SK-N-SH (cell line): ENCODE data around the gene SRSF3. TPM values are rescaled to one million over a fixed set of nuclear protein-coding genes. Genes with fewer than 3 reads are reported as not detected.

ENCODE experiments used
- CTCF ChIA-PET: fragments of 300-600, 350-600 bp; formaldehyde crosslinking; extraction: SDS; loops from one replicate; lab custom pipeline; 2021; lab: Yijun Ruan, JAX
- POLR2A ChIA-PET: fragments of 350-600 bp; sonication (Branson Sonifier 250); formaldehyde crosslinking; extraction: SDS; loops from one replicate; lab custom pipeline; 2020; ENCODE audit warnings: antibody characterized with exemption, inconsistent platforms; lab: Yijun Ruan, JAX
- DNase-seq: peaks from one replicate; pipeline ENCODE4 v3.0.0; 2012
- H2AFZ ChIP-seq: fragments of 200-600 bp; sonication (generic); 2 replicates; pipeline ENCODE4 v1.8.1; 2016; ENCODE audit warnings: antibody characterized with exemption, mild to moderate bottlenecking, low read depth
- H3F3A ChIP-seq: fragments of 200-600 bp; sonication (generic); replicated peaks from 2 replicates; pipeline ENCODE3; 2016; ENCODE audit warnings: antibody characterized with exemption, mild to moderate bottlenecking; ENCODE audit not compliant: insufficient read depth
- H3K27ac ChIP-seq, 2 experiments: fragments of 200-500 bp in 1 of 2; fragments of 200-600 bp in 1 of 2; sonication (Bioruptor generic) in 1 of 2; sonication (generic), shearing (Covaris generic) in 1 of 2; 2 replicates each; pipeline versions ENCODE4 v1.5.1 to v1.6.1; 2014 to 2016; ENCODE audit warnings: low read depth in 2 of 2, inconsistent platforms in 1 of 2, low read length in 1 of 2, mild to moderate bottlenecking in 1 of 2, mixed read lengths in 1 of 2
- H3K27me3 ChIP-seq: fragments of 200-600 bp; sonication (generic), shearing (Covaris generic); 2 replicates; pipeline ENCODE4 v1.6.1; 2016; ENCODE audit warnings: mixed run types; ENCODE audit not compliant: insufficient read depth
- H3K36me3 ChIP-seq, 2 experiments: fragments of 200-500 bp in 1 of 2; fragments of 200-600 bp in 1 of 2; sonication (Bioruptor generic) in 1 of 2; sonication (generic) in 1 of 2; replicated peaks in 1 of 2; 2 replicates each; pipeline versions ENCODE3 to v1.5.1; 2014 to 2016; ENCODE audit warnings: low read length in 1 of 2, mild to moderate bottlenecking in 1 of 2; ENCODE audit not compliant: insufficient read depth in 2 of 2, control insufficient read depth in 1 of 2
- H3K4me1 ChIP-seq, 2 experiments: fragments of 200-500 bp in 1 of 2; fragments of 200-600 bp in 1 of 2; sonication (Bioruptor generic) in 1 of 2; sonication (generic), shearing (Covaris generic) in 1 of 2; 2 replicates each; pipeline versions ENCODE4 v1.5.1 to v1.6.1; 2014 to 2016; ENCODE audit warnings: low read depth in 1 of 2, low read length in 1 of 2, mixed run types in 1 of 2; ENCODE audit not compliant: insufficient read depth in 2 of 2, control insufficient read depth in 1 of 2
- H3K4me2 ChIP-seq: fragments of 200-600 bp; sonication (generic), shearing (Covaris generic); 2 replicates; pipeline ENCODE4 v1.6.1; 2017; ENCODE audit warnings: mixed run types
- H3K4me3 ChIP-seq, 2 experiments: fragments of 200-500 bp in 1 of 2; fragments of 200-600 bp in 1 of 2; sonication (Bioruptor generic) in 1 of 2; sonication (generic), shearing (Covaris generic) in 1 of 2; 2 replicates each; pipeline versions ENCODE4 v1.5.1 to v1.8.1; 2014 to 2016; ENCODE audit warnings: low read depth in 2 of 2, inconsistent platforms in 1 of 2, low read length in 1 of 2, mild to moderate bottlenecking in 1 of 2, mixed read lengths in 1 of 2, moderate library complexity in 1 of 2
- H3K79me2 ChIP-seq: fragments of 200-600 bp; sonication (generic); 2 replicates; pipeline ENCODE4 v1.8.1; 2017; ENCODE audit warnings: mild to moderate bottlenecking; ENCODE audit not compliant: insufficient read depth
- H3K9ac ChIP-seq: fragments of 200-600 bp; sonication (generic); 2 replicates; pipeline ENCODE4 v1.6.1; 2017; ENCODE audit warnings: mixed run types
- H3K9me2 ChIP-seq: fragments of 200-600 bp; sonication (generic); 2 replicates; pipeline ENCODE4 v1.6.1; 2017; ENCODE audit warnings: mixed run types
- H3K9me3 ChIP-seq: fragments of 200-600 bp; sonication (generic); 2 replicates; pipeline ENCODE4 v1.6.1; 2017; ENCODE audit warnings: mixed run types, mild to moderate bottlenecking, moderate library complexity
- H4K20me1 ChIP-seq: fragments of 200-600 bp; sonication (generic); 2 replicates; pipeline ENCODE4 v1.6.1; 2017; ENCODE audit warnings: mild to moderate bottlenecking, mixed run types; ENCODE audit not compliant: insufficient read depth
- CHD2 ChIP-seq: fragments of 150-350 bp; IDR thresholded peaks from 2 replicates; pipeline ENCODE4 v1.6.1; 2018; ENCODE audit warnings: low read length; ENCODE audit not compliant: partially characterized antibody
- CTCF ChIP-seq: fragments of 200-600 bp; sonication (generic); IDR thresholded peaks from 2 replicates; pipeline ENCODE4 v1.6.1; 2017; ENCODE audit warnings: antibody characterized with exemption, mild to moderate bottlenecking, moderate library complexity
- ELF1 ChIP-seq: IDR thresholded peaks from 2 replicates; pipeline ENCODE4 v1.4.0; 2012
- EP300 ChIP-seq, 2 experiments: IDR thresholded peaks; 2 replicates each; pipeline versions ENCODE4 v1.4.0 to v1.6.1; 2012; ENCODE audit warnings: borderline replicate concordance in 1 of 2, low read depth in 1 of 2, low read length in 1 of 2
- FOSL2 ChIP-seq: IDR thresholded peaks from 2 replicates; pipeline ENCODE4 v1.4.0; 2012; ENCODE audit warnings: low read depth, mild to moderate bottlenecking, moderate library complexity, borderline replicate concordance
- FOXJ3 ChIP-seq: sonication (generic); formaldehyde crosslinking; IDR thresholded peaks from 2 replicates; pipeline ENCODE4 v1.5.1; 2020; ENCODE audit warnings: mild to moderate bottlenecking, missing genetic modification reagents
- FOXM1 ChIP-seq: IDR thresholded peaks from 2 replicates; pipeline ENCODE4 v1.4.0; 2012; ENCODE audit warnings: low read depth, mild to moderate bottlenecking
- GABPA ChIP-seq: IDR thresholded peaks from 2 replicates; pipeline ENCODE4 v1.4.0; 2012; ENCODE audit warnings: low read depth, mild to moderate bottlenecking
- GATA2 ChIP-seq: sonication (generic); formaldehyde crosslinking; IDR thresholded peaks from 2 replicates; pipeline ENCODE4 v1.5.0; 2020; ENCODE audit warnings: mild to moderate bottlenecking, missing genetic modification reagents
- MEF2A ChIP-seq: IDR thresholded peaks from 2 replicates; pipeline ENCODE4 v1.4.0; 2012; ENCODE audit warnings: low read depth, borderline replicate concordance
- MXI1 ChIP-seq: IDR thresholded peaks from 2 replicates; pipeline ENCODE4 v1.6.1; 2012; ENCODE audit warnings: mild to moderate bottlenecking, low read depth, low read length, improper control_type of control experiment
- NFIC ChIP-seq: IDR thresholded peaks from 2 replicates; pipeline ENCODE4 v1.4.0; 2012; ENCODE audit warnings: borderline replicate concordance
- NRF1 ChIP-seq: IDR thresholded peaks from 2 replicates; pipeline ENCODE4 v1.6.1; 2012; ENCODE audit warnings: low read depth, mild to moderate bottlenecking, low read length
- PBX3 ChIP-seq: IDR thresholded peaks from 2 replicates; pipeline ENCODE4; 2012
- RAD21 ChIP-seq: IDR thresholded peaks from 2 replicates; pipeline ENCODE4 v1.6.1; 2012; ENCODE audit warnings: mild to moderate bottlenecking, low read length
- RFX5 ChIP-seq: IDR thresholded peaks from 2 replicates; pipeline ENCODE4 v1.6.1; 2012; ENCODE audit warnings: mild to moderate bottlenecking, improper control_type of control experiment, low read length
- SMC3 ChIP-seq: IDR thresholded peaks from 2 replicates; pipeline ENCODE4 v1.6.1; 2012; ENCODE audit warnings: low read depth, low read length, improper control_type of control experiment
- TAF1 ChIP-seq: IDR thresholded peaks from 2 replicates; pipeline ENCODE4 v1.6.1; 2012; ENCODE audit warnings: low read depth, mild to moderate bottlenecking, low read length, moderate library complexity, borderline replicate concordance
- TCF12 ChIP-seq: IDR thresholded peaks from 2 replicates; pipeline ENCODE4 v1.4.0; 2012
- TEAD4 ChIP-seq: IDR thresholded peaks from 2 replicates; pipeline ENCODE4 v1.4.0; 2012; ENCODE audit warnings: mild to moderate bottlenecking, borderline replicate concordance; ENCODE audit not compliant: insufficient read depth
- USF1 ChIP-seq: IDR thresholded peaks from 2 replicates; pipeline ENCODE4 v1.4.0; 2012; ENCODE audit warnings: low read depth, borderline replicate concordance
- USF2 ChIP-seq: fragments of 150-350 bp; IDR thresholded peaks from 2 replicates; pipeline ENCODE4 v1.6.1; 2017; ENCODE audit warnings: antibody characterized with exemption, low read length, low read depth, borderline replicate concordance
- YY1 ChIP-seq: IDR thresholded peaks from 2 replicates; pipeline ENCODE4 v1.4.0; 2012; ENCODE audit warnings: low read depth, mild to moderate bottlenecking
- ZBTB33 ChIP-seq: IDR thresholded peaks from 2 replicates; pipeline ENCODE4 v1.4.0; 2012; ENCODE audit warnings: low read depth, borderline replicate concordance
- whole genome bisulfite sequencing: methylation state at CpG from one replicate; pipeline ENCODE4 v1.1.6; 2017; ENCODE audit warnings: low lambda C conversion rate; 5-methylcytosine and 5-hydroxymethylcytosine counted together
- polyA plus RNA-seq, 3 experiments: library from polyadenylated mRNA; depleted of rRNA; stranded (reverse); fragments of >200 nt; gene quantifications; 2 replicates each; pipeline ENCODE4 v1.2.3, GENCODE V29; 2012
- TF ChIP-seq, protein P1 (sequence below): IDR thresholded peaks from 2 replicates; pipeline ENCODE4 v1.4.0; 2012; ENCODE audit warnings: low read depth
- TF ChIP-seq, protein P2 (sequence below): fragments of 150-350 bp; IDR thresholded peaks from 2 replicates; pipeline ENCODE4 v1.6.1; 2016; ENCODE audit warnings: mild to moderate bottlenecking, low read depth, low read length

The SRSF3 gene
- polyA plus RNA-seq, 1 of the 3 experiments (the other 2 are of a cell fraction): 351 TPM

DNA sequence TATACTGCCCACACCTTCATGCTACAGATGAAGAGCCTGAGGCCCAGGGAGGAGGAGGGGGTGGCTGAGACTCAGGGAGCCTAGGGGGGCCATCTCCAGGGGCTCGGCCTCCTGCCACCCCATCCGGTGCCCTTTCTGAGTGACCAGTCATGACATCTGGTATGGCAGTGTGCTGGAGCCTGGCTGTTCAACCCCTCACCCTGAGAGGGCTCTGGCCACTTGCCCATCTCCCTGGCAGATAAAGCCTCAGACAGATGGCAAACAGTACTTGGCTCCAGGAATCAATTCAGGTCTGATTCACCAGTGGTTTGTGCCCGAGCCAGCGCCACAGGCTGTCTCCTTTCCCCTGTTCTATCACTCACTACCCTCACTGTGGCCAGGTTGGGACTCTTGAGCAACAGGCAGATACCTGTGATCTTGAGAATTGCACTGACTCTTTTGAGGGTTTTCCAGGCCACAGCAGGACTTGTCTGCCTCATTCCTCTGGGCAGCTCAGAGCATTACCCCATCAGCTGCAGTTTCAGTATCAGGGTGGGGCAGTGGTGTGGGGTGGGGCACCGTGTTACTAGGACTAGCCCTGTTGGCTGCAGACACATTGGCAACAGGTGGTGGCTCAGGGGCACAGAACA, 22.8 kb downstream of the SRSF3 start:
- H3K36me3 ChIP-seq: peaks cover 0 to 6% of the 10 kb centered on the region in 2 experiments
- H3K79me2 ChIP-seq: no peaks in the 10 kb centered on the region
- peak; percentile 87 for DNase-seq
- peak overlapping the region; percentile 50; the same call in 1 of the 2 replicates for H3K4me2 ChIP-seq
- H3K4me3 ChIP-seq: no peak overlapping the region
- peaks cover 23% of the 10 kb centered on the region for H4K20me1 ChIP-seq
- ChIA-PET POLR2A (no interaction called here), CTCF (interaction anchor here (1.4 to 6.0 kb wide), 7 partner anchors 10 to 150 kb away, joined by 3 to 111 read pairs (median 20); partner anchors contain the start of gene CDKN1A)
- H3F3A ChIP-seq: peaks cover 44% of the 10 kb centered on the region
- peak overlapping the region; percentile 47 to 86 for H3K27ac ChIP-seq
- H3K9me2 ChIP-seq: no peaks in the 10 kb centered on the region
- WGBS: 6% methylated on average over 3 of the region's 5 CpGs
- no peaks in the 10 kb centered on the region for H3K27me3 ChIP-seq
- no peak overlapping the region for H2AFZ ChIP-seq
- H3K9me3 ChIP-seq: no peaks in the 10 kb centered on the region
- peaks cover 15 to 23% of the 10 kb centered on the region in 2 experiments; a peak in 3 of 4 replicates for H3K4me1 ChIP-seq
- H3K9ac ChIP-seq: no peak overlapping the region
- no peak for TF ChIP-seq NRF1
- 0 out of 2 replicates have a peak, but pooled peaks have one; percentile 66 for TF ChIP-seq ZBTB33
- TF ChIP-seq MEF2A: no peak
- TF ChIP-seq GABPA: no peak
- no peak for TF ChIP-seq ELF1
- TF ChIP-seq FOSL2: peak; percentile 87
- peak; percentile 91 for TF ChIP-seq EP300 (IDR thresholded peaks at IDR 0.05; ENCODE audit: borderline replicate concordance in 1 of 2, low read depth in 1 of 2, low read length in 1 of 2)
- TF ChIP-seq TAF1: no peak
- TF ChIP-seq TEAD4: peak; percentile 80
- no peak for TF ChIP-seq YY1
- peak; percentile 91 for TF ChIP-seq CHD2
- no peak for TF ChIP-seq CTCF
- TF ChIP-seq NFIC: peak; percentile 100
- TF ChIP-seq PBX3: peak; percentile 84
- peak; percentile 99 for TF ChIP-seq GATA2
- no peak; the same call in 1 of the 2 replicates for TF ChIP-seq SMC3
- peak; percentile 44 for TF ChIP-seq RAD21
- peak; percentile 39; the same call in 1 of the 2 replicates for TF ChIP-seq USF1
- peak; percentile 98 for TF ChIP-seq TCF12
- peak; percentile 69; the same call in 1 of the 2 replicates for TF ChIP-seq FOXJ3
- TF ChIP-seq, protein P1, sequence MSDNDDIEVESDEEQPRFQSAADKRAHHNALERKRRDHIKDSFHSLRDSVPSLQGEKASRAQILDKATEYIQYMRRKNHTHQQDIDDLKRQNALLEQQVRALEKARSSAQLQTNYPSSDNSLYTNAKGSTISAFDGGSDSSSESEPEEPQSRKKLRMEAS: peak; percentile 84
- no peak for TF ChIP-seq FOXM1
- TF ChIP-seq RFX5: no peak
- TF ChIP-seq, protein P2, sequence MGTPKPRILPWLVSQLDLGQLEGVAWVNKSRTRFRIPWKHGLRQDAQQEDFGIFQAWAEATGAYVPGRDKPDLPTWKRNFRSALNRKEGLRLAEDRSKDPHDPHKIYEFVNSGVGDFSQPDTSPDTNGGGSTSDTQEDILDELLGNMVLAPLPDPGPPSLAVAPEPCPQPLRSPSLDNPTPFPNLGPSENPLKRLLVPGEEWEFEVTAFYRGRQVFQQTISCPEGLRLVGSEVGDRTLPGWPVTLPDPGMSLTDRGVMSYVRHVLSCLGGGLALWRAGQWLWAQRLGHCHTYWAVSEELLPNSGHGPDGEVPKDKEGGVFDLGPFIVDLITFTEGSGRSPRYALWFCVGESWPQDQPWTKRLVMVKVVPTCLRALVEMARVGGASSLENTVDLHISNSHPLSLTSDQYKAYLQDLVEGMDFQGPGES: no peak
- TF ChIP-seq MXI1: peak; percentile 77
- TF ChIP-seq USF2: no peak
